Measurements from ENCODE around the gene NLK. TPM values are rescaled to one million over a fixed set of nuclear protein-coding genes. Genes with fewer than 3 reads are reported as not detected.
"Not testable (repeated sequence)": the region's sequence is repeated elsewhere in the genome, so short reads cannot be mapped to it uniquely, and the experiment has no call there.

NLK gene
- total RNA-seq, 1 experiment from 2014 or later = 12.8 TPM

DNA sequence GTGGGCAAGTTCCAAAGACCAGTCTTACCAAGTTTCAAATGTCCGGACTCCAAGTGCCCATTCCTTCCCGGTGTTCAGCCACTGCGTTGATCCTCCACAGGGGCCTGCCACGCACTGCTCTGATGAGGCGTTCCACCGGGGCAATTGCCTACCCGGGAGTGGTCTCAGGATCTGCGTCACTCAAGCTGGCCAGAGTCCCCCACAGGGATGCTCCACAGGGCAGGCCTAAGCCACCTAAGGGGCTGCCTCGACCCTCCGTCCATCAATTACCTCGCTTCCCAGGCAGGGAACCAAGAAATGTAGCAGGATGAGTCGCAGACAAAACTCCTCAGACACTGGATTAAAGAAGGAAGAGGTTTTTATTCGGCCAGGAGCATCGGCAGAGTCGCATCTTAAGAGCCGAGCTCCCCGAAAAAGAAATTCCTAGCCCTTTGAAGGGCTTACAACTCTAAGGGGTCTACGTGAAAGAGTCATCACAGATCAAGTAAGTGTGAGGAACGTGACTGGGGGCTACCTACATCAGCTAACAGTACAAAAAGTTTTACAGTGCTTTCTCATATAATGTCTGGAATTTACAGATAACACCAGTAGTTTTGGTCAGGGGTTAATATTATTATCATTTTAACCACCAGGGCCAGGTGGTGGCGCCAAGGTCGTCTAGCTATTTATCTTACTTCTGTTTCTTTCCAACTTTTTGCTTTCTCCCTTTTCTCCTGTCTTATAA, 196.2 kb downstream of the NLK start:
- H3K79me2 ChIP-seq (ENCODE audit: insufficient read depth, low read length); H2AFZ ChIP-seq (ENCODE audit: low read depth, low read length, poor library complexity, severe bottlenecking); H3K9me3 ChIP-seq (ENCODE audit: control insufficient read depth in 1 of 2, insufficient read depth in 1 of 2, low read depth in 1 of 2, low read length in 2 of 2); H3K27me3 ChIP-seq (ENCODE audit: insufficient read depth, low read length); H3K4me2 ChIP-seq (ENCODE audit: low read length); H3K4me1 ChIP-seq (ENCODE audit: control insufficient read depth in 1 of 2, insufficient read depth in 2 of 2, low read length in 2 of 2); H3K9ac ChIP-seq (ENCODE audit: low read length); H3K27ac ChIP-seq (ENCODE audit: low read depth, low read length); DNase-seq (ENCODE audit: low read depth, low spot score); H3K4me3 ChIP-seq (replicated peaks in 1 of 2; ENCODE audit: low read depth in 1 of 2, low read length in 2 of 2); ATAC-seq; POLR2A ChIA-PET; H3K36me3 ChIP-seq (ENCODE audit: control insufficient read depth in 1 of 2, insufficient read depth in 2 of 2, low read length in 2 of 2); intact Hi-C loops (cut with micrococcal nuclease); BruUV-seq (replicated peaks); H4K20me1 ChIP-seq (ENCODE audit: insufficient read depth); RAD21 ChIA-PET (ENCODE audit: low non-redundant PET in 1 of 2, low total read pairs in 2 of 2, uncharacterized antibody in 2 of 2, unreplicated experiment in 2 of 2); H3K9me2 ChIP-seq (ENCODE audit: insufficient read depth): not testable (repeated sequence)
- CTCF ChIA-PET = interaction anchor here (1.4 to 2.2 kb wide), 2 partner anchors 11 to 13 kb away, joined by 5 to 10 read pairs; no protein-coding TSS in a partner anchor

DNA sequence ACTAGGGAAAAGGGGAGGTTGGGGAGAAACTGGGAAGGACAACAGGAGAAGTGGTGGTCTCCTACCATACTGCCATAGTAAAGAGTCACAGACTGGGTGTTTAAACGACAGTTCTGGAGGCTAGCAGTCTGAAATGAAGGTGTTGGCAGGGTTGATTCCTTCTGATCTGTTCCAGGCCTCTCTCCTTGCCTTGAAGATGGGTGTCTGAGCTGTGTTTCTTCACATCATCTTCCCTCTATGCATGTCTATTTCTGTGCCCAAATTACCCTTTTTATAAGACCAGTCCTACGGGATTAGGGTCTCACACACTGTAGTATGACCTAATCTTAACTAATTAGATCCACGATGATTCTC, 196.8 kb downstream of the NLK start:
- no peaks in the 10 kb centered on the region for H4K20me1 ChIP-seq (ENCODE audit: insufficient read depth)
- RAD21 ChIA-PET (ENCODE audit: low non-redundant PET in 1 of 2, low total read pairs in 2 of 2, uncharacterized antibody in 2 of 2, unreplicated experiment in 2 of 2) = no interaction called here
- H3K9me2 ChIP-seq (ENCODE audit: insufficient read depth) = no peaks in the 10 kb centered on the region
- CTCF ChIA-PET = interaction anchor here (1.4 to 2.2 kb wide), 2 partner anchors 10 to 12 kb away, joined by 5 to 10 read pairs; no protein-coding TSS in a partner anchor
- H3K9ac ChIP-seq (ENCODE audit: low read length) = no peak overlapping the region
- H3K9me3 ChIP-seq (ENCODE audit: control insufficient read depth in 1 of 2, insufficient read depth in 1 of 2, low read depth in 1 of 2, low read length in 2 of 2) = no peaks in the 10 kb centered on the region
- H3K4me1 ChIP-seq (ENCODE audit: control insufficient read depth in 1 of 2, insufficient read depth in 2 of 2, low read length in 2 of 2) = peaks cover under 1 to 2% of the 10 kb centered on the region in 2 experiments; a peak in 2 of 4 replicates
- DNase-seq (ENCODE audit: low read depth, low spot score) = no peak
- H2AFZ ChIP-seq (ENCODE audit: low read depth, low read length, poor library complexity, severe bottlenecking) = no peak overlapping the region
- no peak overlapping the region for H3K27ac ChIP-seq (ENCODE audit: low read depth, low read length)
- no peaks in the 10 kb centered on the region for H3K36me3 ChIP-seq (ENCODE audit: control insufficient read depth in 1 of 2, insufficient read depth in 2 of 2, low read length in 2 of 2)
- POLR2A ChIA-PET = no interaction called here
- TF ChIP-seq SRF (IDR thresholded peaks at IDR 0.05; ENCODE audit: low read depth) (no peak), JUND (IDR thresholded peaks at IDR 0.05) (no peak), EZH2 (IDR thresholded peaks at IDR 0.05) (no peak), SIN3A (IDR thresholded peaks at IDR 0.05; ENCODE audit: low read depth) (no peak)
- no peak overlapping the region for H3K4me2 ChIP-seq (ENCODE audit: low read length)
- no TSS peak for BruUV-seq (replicated peaks)
- no peak overlapping the region for H3K4me3 ChIP-seq (replicated peaks in 1 of 2; ENCODE audit: low read depth in 1 of 2, low read length in 2 of 2)
- no peak for ATAC-seq
- H3K27me3 ChIP-seq (ENCODE audit: insufficient read depth, low read length) = no peaks in the 10 kb centered on the region
- no peaks in the 10 kb centered on the region for H3K79me2 ChIP-seq (ENCODE audit: insufficient read depth, low read length)
- intact Hi-C loops (cut with micrococcal nuclease) = no loop called here

Measured in HCT116 (cell line).